NK-92 treated with Interleukin-12 subunit alpha and Interleukin-12 subunit beta, amount 100 ng/mL, for 24 hours (cell line): ENCODE data around the gene FYN.

ENCODE experiments used
- DNase-seq: peaks from one replicate; lab custom pipeline; 2025; lab: John Stamatoyannopoulos, UW

FYN gene

DNA sequence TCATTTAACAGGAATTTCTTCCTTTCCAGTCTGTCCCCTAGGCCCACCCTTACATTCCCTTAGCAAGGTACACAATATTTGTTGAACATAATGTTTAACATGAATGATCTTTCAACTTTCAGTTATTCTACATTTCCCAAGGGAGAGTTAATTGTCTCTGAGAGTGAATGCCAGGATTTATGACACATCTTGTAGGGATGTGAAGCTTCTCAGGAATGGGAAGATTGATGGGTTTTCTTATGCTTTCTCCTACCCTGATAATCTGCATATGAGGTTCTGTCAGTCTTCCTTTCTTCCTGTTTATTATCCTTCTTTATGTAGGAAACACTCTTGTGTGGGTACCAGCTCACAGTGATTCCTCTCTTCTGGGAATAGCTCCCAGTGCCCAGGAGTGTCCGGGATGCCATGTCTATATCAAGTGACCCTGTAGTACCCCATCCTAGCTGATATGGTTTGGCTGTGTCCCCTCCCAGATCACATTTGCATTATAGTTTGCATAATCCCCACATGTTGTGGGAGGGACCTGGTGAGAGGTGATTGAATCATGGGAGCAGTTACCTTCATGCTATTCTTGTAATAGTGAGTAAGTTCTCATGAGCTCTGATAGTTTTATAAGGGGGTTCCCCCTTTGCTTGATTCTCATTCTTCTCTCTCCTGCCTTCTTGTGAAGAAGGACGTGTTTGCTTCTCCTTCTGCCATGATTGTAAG lies 7.1 kb upstream of the FYN start:
- no peak for DNase-seq

- no peak for DNase-seq
Measured at GRCh38 chr6:111875741-111876140, 2.5 kb upstream of the FYN start.

GRCh38 chr6:111874025-111874415 lies 768 bp upstream of the FYN start:
- DNase-seq: no peak

DNA sequence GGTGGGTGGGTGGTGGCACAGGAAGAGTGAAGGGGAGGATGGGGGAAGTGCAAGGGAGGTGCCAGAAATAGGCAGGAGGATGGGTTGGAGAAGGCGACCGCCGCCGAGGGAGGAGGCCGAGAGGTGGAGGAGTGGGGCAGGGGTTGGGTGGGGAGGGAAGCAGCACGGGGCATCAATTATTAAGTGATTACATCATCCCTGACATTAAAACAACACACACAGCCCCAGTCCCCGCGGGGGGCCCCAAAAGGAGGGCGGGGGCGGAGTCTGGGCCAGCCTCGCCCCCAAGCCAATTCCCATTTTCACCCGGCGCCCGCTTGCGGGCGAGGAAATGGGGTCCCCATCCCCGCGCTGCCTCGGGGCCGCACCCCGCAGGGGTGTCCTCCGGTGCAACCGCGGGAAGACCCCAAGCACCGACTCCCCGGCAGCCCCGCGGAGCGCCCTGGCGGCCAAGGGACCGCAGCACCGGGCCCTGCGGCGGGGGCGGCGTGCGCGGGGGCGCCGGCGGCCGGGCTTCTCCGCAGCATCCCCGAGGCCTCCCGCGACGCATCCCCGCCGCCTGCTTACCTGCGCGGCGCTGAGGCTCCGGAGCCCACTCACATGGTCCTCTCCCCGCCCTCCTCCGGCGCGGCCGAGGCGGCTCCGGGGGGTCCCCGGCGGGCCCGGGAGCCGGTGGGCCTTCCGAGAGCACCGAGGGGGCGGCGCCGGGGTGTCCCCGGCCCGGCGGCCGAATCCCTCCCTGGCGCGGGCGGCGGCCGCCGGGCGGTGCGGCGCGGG lies 663 bp downstream of the FYN start:
- DNase-seq: peak; percentile 68

DNA sequence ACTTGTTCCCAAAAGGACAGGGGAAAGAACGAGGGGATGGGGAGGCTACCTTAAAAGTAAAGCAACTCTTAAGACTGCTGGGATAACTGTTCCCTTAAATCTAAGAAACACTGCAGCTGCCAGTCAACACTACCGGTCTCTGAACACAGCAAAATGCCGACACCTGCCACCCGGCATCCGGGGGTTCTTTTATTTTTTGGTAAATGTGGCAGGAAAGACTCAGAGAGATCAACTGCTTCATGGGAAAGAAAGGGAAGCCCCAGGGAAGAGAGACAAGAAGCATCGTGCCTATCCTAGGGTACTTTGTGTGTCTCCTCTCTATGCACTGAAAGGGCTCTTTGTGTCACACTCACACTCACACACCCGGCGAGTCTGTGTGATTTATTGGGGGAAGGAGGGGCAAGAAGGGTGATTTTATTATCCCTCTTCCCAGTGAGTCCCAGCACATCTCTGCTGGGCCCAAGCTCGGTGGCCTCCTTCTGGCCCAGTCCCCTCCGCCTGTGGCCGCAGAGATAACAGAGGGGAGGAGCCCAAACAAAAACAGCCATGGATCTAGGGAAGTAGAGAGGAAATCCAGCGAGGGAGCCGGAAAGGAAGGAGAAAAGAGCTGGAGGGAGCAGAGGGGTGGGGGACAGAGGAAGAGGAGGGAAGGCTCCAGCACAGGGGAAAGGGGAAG lies 1.4 kb downstream of the FYN start:
- DNase-seq: peak; percentile 54

DNA sequence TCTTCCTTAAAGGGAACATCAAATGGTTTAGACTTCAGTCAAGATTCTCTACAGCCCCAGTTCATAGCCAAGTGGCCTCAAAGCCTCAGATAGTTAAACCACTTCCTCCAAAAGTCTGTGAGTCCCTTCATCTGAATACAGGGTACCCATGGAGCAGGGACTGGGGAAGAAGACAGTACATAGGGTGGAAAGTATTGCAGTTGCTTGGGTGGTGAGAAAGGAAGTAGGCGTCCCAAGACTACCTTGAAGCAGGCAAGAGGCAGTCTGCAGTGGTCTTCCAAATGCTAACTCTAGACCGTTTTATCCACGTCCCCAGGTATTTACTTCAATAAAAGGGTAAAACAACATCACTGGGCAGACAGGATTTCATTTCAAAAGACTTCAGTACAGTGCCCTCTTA lies 2.0 kb downstream of the FYN start:
- peak; percentile 33 for DNase-seq

DNA sequence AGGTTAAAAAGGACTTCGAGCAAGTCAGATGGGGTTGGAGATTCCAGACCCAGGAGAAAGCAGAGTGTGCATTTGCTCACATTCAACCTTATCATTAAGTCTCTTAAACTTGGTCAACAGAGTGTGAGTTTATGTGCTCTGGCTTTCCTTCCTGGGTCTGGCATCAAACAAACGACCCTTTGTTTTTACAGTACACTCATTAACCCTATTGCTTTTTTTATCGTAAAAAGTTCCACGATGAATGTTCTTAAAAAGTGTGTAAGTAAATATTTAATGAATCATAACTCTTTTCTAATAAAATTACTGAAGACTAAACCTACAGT lies 2.5 kb downstream of the FYN start:
- no peak for DNase-seq

DNA sequence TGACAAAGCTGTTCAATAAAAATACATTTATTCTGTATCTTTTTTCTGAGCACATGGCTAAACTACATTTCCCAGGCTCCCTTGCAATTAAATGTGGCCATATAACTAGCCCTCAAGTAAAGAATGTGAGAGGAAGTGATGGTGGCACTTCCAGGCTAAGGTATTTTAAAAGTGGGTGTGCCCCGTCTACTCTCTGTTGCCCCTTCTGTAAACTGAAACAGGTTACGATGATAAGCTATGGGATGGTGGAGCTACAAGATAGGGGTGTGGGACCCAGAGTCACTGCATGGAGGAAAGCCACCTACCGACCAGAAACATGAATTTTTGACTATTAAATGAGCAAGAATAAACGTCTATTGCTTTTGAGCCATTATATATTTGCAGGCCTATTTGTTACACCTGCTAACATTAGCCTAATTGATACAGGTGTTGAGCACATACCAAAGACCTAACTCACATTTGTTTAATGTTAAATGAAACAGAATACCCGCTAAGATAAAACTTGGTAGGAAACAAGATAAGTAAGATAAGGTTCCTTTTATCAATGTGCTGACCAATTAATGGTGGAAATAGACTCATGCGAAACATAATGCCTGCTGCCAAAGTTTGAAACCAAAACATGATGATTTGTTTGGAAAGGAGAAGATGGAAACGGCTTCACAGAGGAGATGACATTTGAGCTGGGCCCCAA lies 3.1 kb downstream of the FYN start:
- DNase-seq: no peak

GRCh38 chr6:111866857-111867256 lies 6.4 kb downstream of the FYN start:
- no peak for DNase-seq

- no peak for DNase-seq
Measured at GRCh38 chr6:111865909-111866546, 7.2 kb downstream of the FYN start.

DNA sequence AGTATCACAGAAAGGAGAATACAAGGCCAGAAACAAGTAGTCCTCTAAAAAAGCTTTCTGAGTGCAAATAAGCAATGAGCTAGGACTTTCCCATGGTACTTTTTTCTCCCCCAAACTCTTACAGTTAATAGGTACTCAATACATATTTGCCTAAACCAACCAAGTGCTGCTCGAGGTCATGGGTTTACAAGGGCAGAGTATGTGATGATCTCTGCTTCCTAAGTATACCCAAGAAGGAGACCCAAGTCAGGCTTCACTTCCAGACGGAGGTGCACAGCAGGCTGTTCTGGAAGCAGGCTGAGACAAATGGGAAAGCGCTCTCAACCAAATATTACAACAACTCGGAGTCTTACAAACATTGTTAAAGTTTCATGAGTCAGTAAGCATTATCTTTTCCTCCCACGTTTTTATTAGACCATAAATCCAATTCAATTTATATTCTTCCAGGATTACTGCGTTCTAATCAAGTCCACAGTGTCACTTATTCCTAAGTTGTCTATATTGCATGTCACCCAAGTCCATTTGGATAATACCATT lies 8.1 kb downstream of the FYN start:
- DNase-seq: no peak

- DNase-seq: no peak
Measured at GRCh38 chr6:111864138-111865048, 8.9 kb downstream of the FYN start.

DNA sequence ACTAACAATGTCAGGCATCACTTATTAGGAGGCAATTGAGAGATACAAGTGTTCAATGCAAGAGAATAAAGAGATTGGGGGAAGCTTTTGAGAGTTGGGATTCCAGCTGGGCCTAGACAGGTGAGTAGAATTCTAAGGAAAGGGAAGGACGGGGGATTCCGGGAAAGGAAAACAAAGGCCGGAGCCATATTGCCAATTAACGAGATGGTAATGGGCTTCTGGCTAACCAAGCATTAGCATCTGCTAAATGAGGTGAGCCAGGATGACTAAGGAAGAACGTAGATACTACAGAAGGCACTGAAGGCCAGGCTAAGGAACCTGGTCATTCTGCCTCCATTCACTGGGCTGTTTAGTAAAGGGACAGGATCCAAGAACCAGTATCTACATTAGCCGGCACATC lies 10.5 kb downstream of the FYN start:
- no peak for DNase-seq

DNA sequence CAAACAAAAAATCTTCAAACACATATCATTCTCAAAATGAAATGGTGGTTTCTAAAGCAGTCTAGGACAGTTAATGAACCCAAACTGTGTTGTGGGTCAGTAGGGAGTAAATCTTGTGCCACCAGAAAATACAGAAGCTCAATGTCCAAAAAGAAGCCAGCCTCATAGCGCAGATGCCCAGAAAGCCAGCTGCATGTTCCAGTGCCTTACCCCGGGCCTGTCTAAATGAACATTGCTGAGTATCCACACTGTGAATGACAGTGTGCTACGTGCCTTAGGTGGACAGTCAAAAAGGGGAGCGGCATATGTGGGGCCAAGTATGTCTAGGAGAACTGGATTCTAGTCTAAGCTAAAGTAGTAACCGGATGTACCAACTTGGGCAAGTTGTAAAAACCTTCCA lies 10.9 kb downstream of the FYN start:
- no peak for DNase-seq

DNA sequence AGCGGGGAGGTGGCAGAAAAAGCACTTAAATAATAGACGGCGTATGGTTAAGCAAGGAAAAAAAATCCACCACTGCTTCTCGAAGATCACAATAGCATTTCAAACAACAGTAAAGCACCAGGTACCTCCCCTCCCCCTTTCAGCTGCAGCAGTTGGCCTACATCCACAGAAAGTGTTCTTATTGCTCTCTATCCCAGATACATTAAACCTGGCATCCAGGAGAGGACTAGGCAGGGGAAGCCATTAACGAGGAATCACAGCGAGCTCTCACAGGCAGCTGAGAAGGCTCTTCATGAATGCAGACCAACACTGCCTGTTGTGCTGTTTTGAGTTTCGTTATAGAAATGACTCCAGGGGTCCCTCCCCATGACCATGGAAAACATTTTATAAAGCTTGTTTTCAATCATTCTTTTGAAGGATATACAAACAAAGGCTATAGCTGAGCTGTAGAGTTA lies 11.8 kb downstream of the FYN start:
- DNase-seq: no peak

DNA sequence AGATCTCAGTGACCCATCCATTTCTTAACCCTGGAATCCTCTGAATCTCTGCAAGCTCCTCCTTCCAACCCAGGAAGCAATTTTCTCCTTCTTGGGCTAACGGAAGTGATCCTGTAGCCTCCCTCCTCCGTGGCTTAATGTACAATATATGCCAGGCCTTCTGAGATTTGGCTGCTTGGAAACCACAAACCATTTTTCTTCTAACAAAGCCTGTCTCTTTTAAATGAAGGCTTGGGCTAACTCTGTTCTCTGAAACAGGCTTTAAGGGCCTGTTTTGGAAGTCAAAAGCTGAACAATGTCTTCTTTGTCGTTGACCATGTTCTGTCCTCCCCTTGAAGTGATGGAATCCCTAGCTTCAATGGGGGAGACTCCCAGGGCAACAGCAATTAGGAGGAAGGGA lies 14.9 kb downstream of the FYN start:
- no peak for DNase-seq

DNA sequence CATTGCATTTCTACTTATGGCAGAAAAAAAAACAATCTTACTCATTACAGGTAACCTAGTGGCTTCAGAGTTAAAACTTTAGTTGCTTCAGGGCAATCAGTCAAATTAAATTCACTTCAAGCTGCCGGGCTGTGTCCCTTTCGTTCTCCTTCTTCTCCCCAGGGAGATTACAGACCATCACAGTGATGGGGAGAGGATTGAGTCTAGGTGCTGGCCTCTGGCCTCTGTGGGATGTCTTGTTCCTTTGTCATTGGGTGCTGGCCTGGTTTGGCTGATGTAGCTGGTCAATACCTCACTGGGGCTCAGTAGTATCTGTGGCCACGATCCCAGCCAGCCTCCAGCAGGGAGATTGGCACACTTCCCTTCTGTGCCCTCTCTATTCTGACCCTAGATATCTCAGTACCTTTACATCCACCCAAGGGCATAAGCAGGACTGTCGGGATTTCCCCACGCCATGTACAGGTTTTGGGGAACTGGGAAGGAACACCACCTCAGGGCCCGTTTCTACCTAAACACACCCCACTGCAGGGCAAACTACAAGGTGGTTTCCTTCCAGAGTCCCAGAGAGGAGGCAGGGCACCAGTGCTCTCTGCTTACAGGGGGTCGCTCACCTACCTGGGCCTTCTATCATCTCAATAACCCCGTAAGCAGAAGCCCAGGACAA lies 15.4 kb downstream of the FYN start:
- DNase-seq: no peak

- DNase-seq: no peak
Measured at GRCh38 chr6:111855753-111856152, 17.5 kb downstream of the FYN start.

GRCh38 chr6:111854683-111855082 lies 18.6 kb downstream of the FYN start:
- no peak for DNase-seq

GRCh38 chr6:111852725-111853124 lies 20.5 kb downstream of the FYN start:
- no peak for DNase-seq
